Activated naive CD8-positive, alpha-beta T cell treated with anti-CD3 and anti-CD28 coated beads, Interleukin-2, amount 50 U/mL, for 24 hours (primary cell): ENCODE data around the gene FBXL13.
"Not testable (repeated sequence)": the region's sequence is repeated elsewhere in the genome, so short reads cannot be mapped to it uniquely, and the experiment has no call there.

Experiments
- ATAC-seq: fragments of 150-1000 bp; cut with Tn5 transposase; one replicate; pipeline ENCODE4 v1.10.0; 2021
- DNase-seq: peaks from one replicate; pipeline ENCODE4 v3.0.0; 2021
- H3K27ac Mint-ChIP-seq: one replicate; pipeline ENCODE4 v1.8.0; 2021; ENCODE audit warnings: mild to moderate bottlenecking, mixed read lengths
- H3K27me3 Mint-ChIP-seq: one replicate; pipeline ENCODE4 v1.8.0; 2021; ENCODE audit warnings: mixed read lengths
- H3K36me3 Mint-ChIP-seq: one replicate; pipeline ENCODE4 v1.8.0; 2021; ENCODE audit warnings: low read depth, mixed read lengths
- H3K4me1 Mint-ChIP-seq: one replicate; pipeline ENCODE4 v1.8.0; 2021; ENCODE audit warnings: mixed read lengths
- H3K4me3 Mint-ChIP-seq: one replicate; pipeline ENCODE4 v1.8.0; 2021; ENCODE audit warnings: mild to moderate bottlenecking, moderate library complexity, mixed read lengths
- H3K9me3 Mint-ChIP-seq: one replicate; pipeline ENCODE4 v1.8.0; 2021; ENCODE audit warnings: mixed read lengths

The FBXL13 gene

DNA sequence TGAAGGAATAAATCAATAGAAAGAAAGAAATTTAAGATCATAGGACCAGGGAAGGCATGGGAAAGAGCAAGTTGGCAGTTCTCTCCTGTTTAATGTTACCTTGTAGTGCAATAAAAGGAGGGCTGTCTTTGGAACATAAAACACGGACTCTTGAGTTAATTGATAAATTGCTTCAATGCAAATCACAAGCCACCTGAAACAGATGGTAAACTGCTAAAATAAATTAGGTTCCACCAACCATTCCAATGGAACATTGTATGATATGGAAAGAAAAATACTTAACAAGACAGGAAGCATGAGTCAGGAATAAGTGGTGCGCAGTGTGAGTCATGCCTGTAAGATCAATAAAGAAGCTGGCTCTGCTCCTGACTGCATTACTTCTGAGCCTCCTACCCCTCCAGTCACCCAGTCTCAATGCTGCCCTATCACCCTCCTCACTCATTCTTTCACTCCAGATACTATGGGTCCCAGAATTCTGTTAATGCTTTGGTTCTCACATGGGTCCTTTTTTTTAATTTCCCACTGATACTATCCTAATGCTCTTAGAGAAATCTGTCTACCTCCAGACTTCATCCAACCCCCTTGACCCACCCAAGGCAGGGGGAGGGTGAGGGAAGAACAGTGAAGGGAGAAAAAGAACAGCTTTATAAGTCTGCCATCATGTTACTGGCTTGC, 82.9 kb downstream of the FBXL13 start:
- Mint-ChIP-seq H3K27me3 (no peaks in the 10 kb centered on the region), H3K4me1 (peaks cover 9% of the 10 kb centered on the region), H3K9me3 (no peaks in the 10 kb centered on the region), H3K4me3 (no peak overlapping the region), H3K27ac (no peak overlapping the region), H3K36me3 (no peaks in the 10 kb centered on the region)
- no peak for DNase-seq
- peak; percentile 89 for ATAC-seq

DNA sequence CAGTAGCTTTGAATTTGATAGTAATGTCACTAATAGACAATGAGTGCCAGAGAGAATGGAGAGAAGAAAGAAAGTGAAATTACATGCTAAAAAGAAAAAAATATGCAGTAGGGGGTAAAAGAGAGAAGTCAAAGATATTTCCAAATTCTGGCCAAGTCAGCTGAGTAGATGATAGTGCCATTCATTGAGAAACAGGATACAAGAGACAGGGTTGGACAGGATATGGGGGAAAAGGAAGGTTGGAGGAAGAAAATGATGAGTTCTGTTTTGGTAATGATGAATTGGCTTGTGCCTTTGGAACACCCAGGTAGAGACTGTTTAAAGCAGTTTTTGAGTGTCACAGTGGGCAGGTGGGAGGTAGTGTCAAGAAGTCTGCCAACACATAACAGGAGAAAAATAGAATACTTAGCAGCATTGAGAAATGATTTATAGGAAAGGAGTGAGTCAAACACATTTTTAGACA, 83.5 kb downstream of the FBXL13 start:
- ATAC-seq (no peak), DNase-seq (no peak)
- Mint-ChIP-seq H3K27me3 (no peaks in the 10 kb centered on the region), H3K27ac (no peak overlapping the region), H3K4me3 (no peak overlapping the region), H3K4me1 (peaks cover 9% of the 10 kb centered on the region), H3K36me3 (no peaks in the 10 kb centered on the region), H3K9me3 (no peaks in the 10 kb centered on the region)

DNA sequence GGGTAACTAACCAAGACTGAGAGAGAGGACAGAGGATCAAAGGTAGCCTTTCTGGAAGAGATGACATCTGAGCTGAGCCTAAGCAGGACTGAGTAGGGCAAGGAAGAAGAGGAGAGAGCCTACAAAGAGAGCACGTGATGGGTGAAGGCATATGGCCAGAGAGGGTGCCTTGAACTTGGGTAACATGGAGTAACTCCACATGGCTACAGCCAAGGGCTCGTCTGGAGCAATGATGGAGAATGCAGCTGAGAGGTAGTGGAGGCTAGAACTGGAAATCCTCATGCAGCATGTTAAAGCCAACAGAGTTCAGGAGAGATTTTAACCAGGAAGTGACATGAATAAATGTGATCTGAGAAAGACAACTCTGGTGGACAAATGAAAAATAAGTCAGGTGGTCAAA, 84.0 kb downstream of the FBXL13 start:
- no peak for ATAC-seq

DNA sequence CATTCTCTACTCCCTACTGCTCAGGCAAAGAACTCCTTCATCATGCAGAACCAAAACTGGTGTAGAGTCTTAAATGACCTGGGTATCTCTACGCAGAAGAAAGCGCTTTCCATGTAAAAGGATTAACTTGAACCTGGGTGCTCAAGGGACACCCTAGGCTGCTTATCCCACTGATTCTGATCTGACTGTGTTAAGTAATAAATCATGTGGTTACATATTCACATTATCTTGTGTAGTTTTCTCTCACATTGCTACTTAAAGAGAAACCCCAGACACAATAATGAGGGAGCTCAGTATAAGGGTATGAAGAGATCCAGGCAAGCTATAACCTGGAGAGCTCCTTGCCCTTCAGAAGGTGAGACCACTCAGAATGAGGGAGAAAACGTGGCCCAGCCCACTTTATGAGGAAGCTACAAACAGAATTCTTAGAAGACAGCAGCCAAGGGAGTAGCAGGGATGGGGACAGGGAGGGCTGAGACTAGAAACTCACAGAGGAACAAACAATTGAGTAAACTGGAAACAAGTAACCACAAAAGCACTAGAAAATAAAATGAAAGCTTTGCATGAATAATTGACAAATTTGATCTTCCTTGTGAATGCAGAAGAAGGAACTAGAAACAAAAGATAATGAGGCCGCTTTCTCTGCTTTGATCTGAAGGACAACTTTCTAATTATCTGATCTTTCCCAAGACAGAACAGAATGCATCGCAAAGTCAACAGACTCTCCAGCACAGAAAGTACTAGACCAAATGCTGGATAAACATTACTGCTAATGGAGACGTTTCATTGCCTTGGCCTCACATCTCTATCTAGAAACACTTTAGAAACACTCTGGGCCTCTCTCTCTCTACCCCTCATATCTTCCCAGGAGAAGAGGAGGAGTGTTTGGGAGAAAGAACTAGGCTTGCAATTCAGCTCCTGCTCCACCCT, 85.7 kb downstream of the FBXL13 start:
- no peak overlapping the region for H3K27ac Mint-ChIP-seq
- H3K27me3 Mint-ChIP-seq: no peaks in the 10 kb centered on the region
- DNase-seq (no peak), ATAC-seq (no peak)
- peaks cover 9% of the 10 kb centered on the region for H3K4me1 Mint-ChIP-seq
- no peaks in the 10 kb centered on the region for H3K36me3 Mint-ChIP-seq
- H3K9me3 Mint-ChIP-seq: no peaks in the 10 kb centered on the region
- H3K4me3 Mint-ChIP-seq: no peak overlapping the region

More for the DNA sequence above, 84.0 kb downstream of the FBXL13 start:
- peaks cover 9% of the 10 kb centered on the region for H3K4me1 Mint-ChIP-seq
- no peaks in the 10 kb centered on the region for H3K36me3 Mint-ChIP-seq
- no peak overlapping the region for H3K27ac Mint-ChIP-seq
- H3K4me3 Mint-ChIP-seq: no peak overlapping the region
- H3K27me3 Mint-ChIP-seq: no peaks in the 10 kb centered on the region
- no peak for DNase-seq
- no peaks in the 10 kb centered on the region for H3K9me3 Mint-ChIP-seq

DNA sequence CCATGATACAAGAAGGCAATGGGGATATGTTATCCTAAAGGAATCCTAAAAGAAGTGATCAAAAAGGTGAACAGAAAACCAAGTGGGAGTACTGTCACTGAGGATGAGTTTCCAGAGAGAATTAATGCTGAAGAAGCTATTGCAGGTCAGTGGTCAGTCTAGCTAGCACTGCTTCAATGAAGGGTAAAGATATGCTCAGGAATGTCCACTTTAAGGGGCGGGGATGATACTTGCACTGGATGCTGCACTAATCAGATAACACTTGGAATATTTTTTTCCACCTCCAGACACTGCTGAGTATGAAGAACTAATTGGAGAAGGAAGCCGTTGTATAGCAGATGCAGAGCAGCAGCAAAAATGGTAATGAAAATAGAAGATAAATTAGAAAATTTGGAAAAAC, 86.5 kb downstream of the FBXL13 start:
- ATAC-seq (no peak), DNase-seq (no peak)
- no peak overlapping the region for H3K27ac Mint-ChIP-seq
- H3K27me3 Mint-ChIP-seq: no peaks in the 10 kb centered on the region
- peaks cover 7% of the 10 kb centered on the region for H3K4me1 Mint-ChIP-seq
- no peaks in the 10 kb centered on the region for H3K9me3 Mint-ChIP-seq
- no peak overlapping the region for H3K4me3 Mint-ChIP-seq
- no peaks in the 10 kb centered on the region for H3K36me3 Mint-ChIP-seq

DNA sequence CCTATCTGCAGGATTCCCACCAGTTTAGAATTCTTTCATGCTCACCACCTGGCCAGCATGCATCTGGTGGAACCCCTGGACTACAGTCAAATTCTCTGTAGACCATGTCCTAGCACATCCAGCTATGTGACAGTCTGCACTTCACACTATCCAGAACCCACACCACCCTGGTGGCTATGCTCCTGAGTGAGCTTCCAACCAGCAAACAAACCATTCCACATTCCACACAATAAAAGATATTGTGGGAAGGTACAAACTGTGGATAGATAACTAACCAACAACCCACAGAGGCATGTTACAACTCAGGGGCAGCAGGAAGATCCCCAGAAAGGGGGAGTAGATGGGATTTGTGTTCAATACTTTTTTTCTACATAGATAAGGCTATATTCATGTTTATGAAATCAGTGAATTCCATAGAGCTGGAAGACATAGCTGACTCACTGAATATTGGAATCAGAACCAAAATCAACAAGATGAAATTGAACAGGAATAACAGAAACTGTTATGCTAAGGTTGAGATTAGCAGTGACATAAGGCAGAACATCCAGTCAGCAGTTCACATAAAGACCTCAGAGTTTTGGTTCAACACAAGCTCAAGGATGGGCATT, 89.3 kb downstream of the FBXL13 start:
- Mint-ChIP-seq H3K4me3 (no peak overlapping the region), H3K36me3 (no peaks in the 10 kb centered on the region), H3K27ac (no peak overlapping the region), H3K4me1 (peaks cover 3% of the 10 kb centered on the region), H3K27me3 (no peaks in the 10 kb centered on the region), H3K9me3 (no peaks in the 10 kb centered on the region)
- ATAC-seq: no peak
- DNase-seq: no peak

DNA sequence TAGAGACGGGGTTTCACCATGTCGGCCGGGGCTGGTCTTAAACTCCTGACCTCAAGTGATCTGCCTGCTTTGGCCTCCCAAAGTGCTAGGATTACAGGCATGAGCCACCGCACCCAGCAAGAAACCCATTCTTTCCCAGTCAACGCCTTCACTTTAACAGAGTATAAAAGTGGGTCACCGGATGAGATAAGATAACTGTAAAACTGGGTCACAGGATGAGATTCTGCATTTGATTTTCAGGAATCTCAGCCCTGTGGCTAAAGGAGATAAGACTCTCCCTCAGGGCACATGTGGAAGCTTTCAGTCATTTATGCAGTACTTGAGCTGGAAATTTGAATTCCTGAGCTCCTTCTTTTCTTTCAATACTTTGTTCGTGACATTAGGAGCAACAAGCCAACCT, 91.0 kb downstream of the FBXL13 start:
- Mint-ChIP-seq H3K36me3 (no peaks in the 10 kb centered on the region), H3K9me3 (no peaks in the 10 kb centered on the region), H3K27me3 (no peaks in the 10 kb centered on the region), H3K27ac (no peak overlapping the region), H3K4me3 (no peak overlapping the region), H3K4me1 (no peaks in the 10 kb centered on the region)
- DNase-seq (no peak), ATAC-seq (no peak)

DNA sequence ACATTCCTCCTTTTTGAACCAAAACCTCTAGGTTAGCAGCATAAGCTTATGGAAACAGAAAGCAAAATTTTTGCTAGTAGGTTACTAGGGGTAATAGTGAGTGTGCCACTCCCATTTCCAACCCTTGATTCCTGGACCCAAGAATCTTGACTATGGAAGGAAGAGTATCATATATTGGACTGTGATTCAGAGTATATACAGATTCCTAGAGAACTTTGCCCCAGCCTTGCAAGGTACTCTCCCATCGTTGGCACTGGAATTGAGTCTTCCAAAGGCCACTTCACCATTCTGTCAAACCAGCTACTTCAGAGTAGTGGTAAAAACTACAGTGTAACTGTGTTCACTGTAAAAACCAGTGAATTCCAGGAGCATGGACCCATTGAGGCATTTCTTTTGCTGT, 92.4 kb downstream of the FBXL13 start:
- no peaks in the 10 kb centered on the region for H3K27me3 Mint-ChIP-seq
- H3K4me1 Mint-ChIP-seq: no peaks in the 10 kb centered on the region
- H3K36me3 Mint-ChIP-seq: no peaks in the 10 kb centered on the region
- no peak for DNase-seq
- no peak overlapping the region for H3K27ac Mint-ChIP-seq
- no peak overlapping the region for H3K4me3 Mint-ChIP-seq
- no peak for ATAC-seq
- H3K9me3 Mint-ChIP-seq: no peaks in the 10 kb centered on the region

DNA sequence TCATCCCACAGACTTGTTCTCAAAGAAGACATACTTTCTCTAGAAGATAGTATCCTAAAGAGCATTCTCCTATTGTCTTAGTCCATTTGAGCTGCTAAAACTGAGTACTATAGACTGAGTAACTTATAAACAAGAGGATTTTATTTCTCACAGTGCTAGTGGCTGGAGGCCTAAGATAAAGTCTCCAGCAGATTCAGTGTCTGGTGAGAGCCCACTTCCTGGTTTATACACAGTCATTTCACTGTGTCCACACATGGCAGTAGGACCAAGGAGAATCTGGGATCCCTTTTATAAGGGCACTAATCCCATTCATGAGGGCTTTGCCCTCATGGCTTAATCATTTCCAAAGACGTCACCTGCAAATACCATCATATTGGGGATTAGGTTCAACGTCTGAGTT, 93.1 kb downstream of the FBXL13 start:
- Mint-ChIP-seq H3K36me3 (no peaks in the 10 kb centered on the region), H3K9me3 (no peaks in the 10 kb centered on the region), H3K27ac (no peak overlapping the region), H3K4me3 (no peak overlapping the region), H3K4me1 (no peaks in the 10 kb centered on the region), H3K27me3 (no peaks in the 10 kb centered on the region)
- DNase-seq: no peak
- no peak for ATAC-seq

DNA sequence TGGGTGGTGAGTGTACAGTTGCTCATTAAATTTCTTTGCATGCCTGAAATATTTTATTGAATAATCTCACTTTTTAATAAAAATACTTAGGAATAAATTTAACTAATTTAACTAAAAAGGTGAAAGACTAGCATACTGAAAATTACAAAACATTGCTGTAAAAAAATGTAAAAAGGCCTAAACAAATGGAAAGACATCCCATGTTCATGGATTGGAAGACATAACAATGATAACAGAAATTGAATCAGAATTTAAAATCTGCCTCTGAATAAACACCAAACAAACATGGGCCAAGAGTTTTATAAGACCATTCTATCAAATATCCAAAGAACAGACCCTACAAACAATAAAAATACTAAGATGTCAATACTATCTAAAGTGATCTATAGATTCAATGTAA, 94.9 kb downstream of the FBXL13 start:
- no peaks in the 10 kb centered on the region for H3K9me3 Mint-ChIP-seq
- no peaks in the 10 kb centered on the region for H3K36me3 Mint-ChIP-seq
- no peaks in the 10 kb centered on the region for H3K27me3 Mint-ChIP-seq
- no peaks in the 10 kb centered on the region for H3K4me1 Mint-ChIP-seq
- no peak for DNase-seq
- H3K27ac Mint-ChIP-seq: no peak overlapping the region
- no peak overlapping the region for H3K4me3 Mint-ChIP-seq
- no peak for ATAC-seq

DNA sequence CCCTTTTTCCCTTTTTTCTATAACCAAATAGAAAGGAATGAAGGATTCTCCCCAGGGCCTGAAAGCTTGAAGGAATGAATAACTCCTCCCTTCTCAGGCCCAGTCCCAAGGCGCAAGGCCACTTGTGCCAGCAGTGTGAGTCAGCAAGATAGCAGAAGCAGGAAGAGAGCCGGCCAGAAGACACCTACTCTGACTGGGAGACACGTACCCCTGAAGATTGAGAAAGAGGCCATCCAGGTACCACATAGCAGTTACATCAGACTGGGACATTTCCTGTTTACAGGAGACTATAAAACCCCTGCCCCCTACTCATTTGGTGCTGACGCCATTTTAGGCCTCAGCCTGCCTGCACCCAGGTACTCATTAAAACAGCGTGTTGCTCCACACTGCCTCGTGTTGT, 96.3 kb downstream of the FBXL13 start:
- Mint-ChIP-seq H3K4me1 (no peaks in the 10 kb centered on the region), H3K9me3 (no peaks in the 10 kb centered on the region), H3K27ac (no peak overlapping the region), H3K4me3 (no peak overlapping the region), H3K27me3 (no peaks in the 10 kb centered on the region), H3K36me3 (no peaks in the 10 kb centered on the region)
- DNase-seq (no peak), ATAC-seq (no peak)

DNA sequence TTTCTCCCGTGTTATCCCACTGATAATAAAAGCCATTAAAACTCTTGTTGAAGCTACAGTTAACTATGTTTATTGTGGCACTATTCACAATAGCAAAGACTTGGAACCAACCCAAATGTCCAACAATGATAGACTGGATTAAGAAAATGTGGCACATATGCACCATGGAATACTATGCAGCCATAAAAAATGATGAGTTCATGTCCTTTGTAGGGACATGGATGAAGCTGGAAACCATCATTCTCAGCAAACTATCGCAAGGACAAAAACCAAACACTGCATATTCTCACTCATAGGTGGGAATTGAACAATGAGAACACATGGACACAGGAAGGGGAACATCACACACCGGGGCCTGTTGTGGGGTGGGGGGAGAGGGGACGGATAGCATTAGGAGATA, 97.0 kb downstream of the FBXL13 start:
- H3K4me1 Mint-ChIP-seq, H3K9me3 Mint-ChIP-seq, H3K27ac Mint-ChIP-seq, H3K27me3 Mint-ChIP-seq, H3K36me3 Mint-ChIP-seq, ATAC-seq, DNase-seq, H3K4me3 Mint-ChIP-seq: not testable (repeated sequence)

DNA sequence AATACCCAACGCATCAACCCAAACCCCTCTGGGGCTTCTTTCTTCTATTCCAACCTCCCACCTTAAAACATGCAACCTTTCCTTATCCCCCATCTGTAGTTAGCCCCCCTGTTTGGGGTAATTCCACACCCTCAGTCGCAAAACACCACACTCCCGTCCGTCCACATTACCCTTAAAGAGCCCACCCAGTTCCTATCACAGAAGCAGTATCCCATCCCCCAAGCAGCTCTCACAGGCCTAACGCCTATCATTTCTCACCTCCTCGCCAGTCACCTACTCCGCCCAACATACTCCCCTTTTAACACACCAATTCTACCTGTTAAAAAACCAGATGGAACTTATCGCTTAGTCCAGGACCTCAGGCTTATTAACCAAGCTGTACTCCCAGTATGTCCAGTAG, 98.1 kb downstream of the FBXL13 start:
- Mint-ChIP-seq H3K4me3 (no peak overlapping the region), H3K27me3 (no peaks in the 10 kb centered on the region)
- no peak for DNase-seq

DNA sequence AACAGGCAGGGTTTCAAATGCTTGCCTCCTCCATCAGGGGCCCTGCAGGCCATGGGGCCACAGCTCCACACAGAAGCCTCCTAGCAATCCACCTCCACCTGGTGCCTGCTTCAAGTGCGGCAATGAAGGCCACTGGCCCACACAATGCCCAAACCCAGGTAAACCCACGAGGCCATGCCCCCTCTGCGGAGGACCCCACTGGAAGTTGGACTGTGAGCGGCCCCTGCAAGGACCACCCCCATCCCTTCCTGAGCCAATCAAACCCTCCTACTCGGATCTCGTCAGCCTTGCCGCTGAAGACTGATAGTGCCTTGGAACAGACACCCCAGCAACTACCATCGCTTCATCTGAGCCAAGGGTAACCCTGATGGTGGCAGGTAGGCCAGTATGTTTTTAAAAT, 98.7 kb downstream of the FBXL13 start:
- DNase-seq (no peak), ATAC-seq (no peak)
- H3K36me3 Mint-ChIP-seq: no peaks in the 10 kb centered on the region
- no peaks in the 10 kb centered on the region for H3K27me3 Mint-ChIP-seq
- H3K27ac Mint-ChIP-seq: no peak overlapping the region
- no peak overlapping the region for H3K4me3 Mint-ChIP-seq
- no peaks in the 10 kb centered on the region for H3K9me3 Mint-ChIP-seq
- no peaks in the 10 kb centered on the region for H3K4me1 Mint-ChIP-seq

More for the DNA sequence above, 98.1 kb downstream of the FBXL13 start:
- ATAC-seq: no peak
- H3K36me3 Mint-ChIP-seq: no peaks in the 10 kb centered on the region
- H3K27ac Mint-ChIP-seq: no peak overlapping the region
- H3K4me1 Mint-ChIP-seq: no peaks in the 10 kb centered on the region
- H3K9me3 Mint-ChIP-seq: no peaks in the 10 kb centered on the region
